Myocyte (in vitro differentiated cells): ENCODE results near the gene FAM149B1. TPM values are rescaled to one million over a fixed set of nuclear protein-coding genes. Genes with fewer than 3 reads are reported as not detected.

Source experiments
- DNase-seq: peaks from one replicate; pipeline ENCODE4 v3.0.0-alpha.2; 2012; ENCODE audit warnings: low read depth
- total RNA-seq: library from RNA; depleted of rRNA; stranded (reverse); fragments of >200 nt; gene quantifications from 2 replicates; pipeline ENCODE4 v1.2.3, GENCODE V29; 2014

FAM149B1 gene
- total RNA-seq, 1 donor from 2014 or later = 16.5 TPM

- DNase-seq = no peak
These were observed 6.4 kb downstream of the FAM149B1 start for GRCh38 chr10:73174148-73174925.

GRCh38 chr10:73182568-73182967 lies 14.6 kb downstream of the FAM149B1 start:
- no peak for DNase-seq

- DNase-seq = no peak
These were observed 15.9 kb downstream of the FAM149B1 start for GRCh38 chr10:73183667-73184281.

- no peak for DNase-seq
These were observed 18.3 kb downstream of the FAM149B1 start for GRCh38 chr10:73186266-73186665.

- DNase-seq = no peak
These were observed 22.3 kb downstream of the FAM149B1 start for GRCh38 chr10:73190188-73190587.

GRCh38 chr10:73205081-73205480 lies 37.2 kb downstream of the FAM149B1 start:
- DNase-seq = no peak

GRCh38 chr10:73205890-73206289 lies 38.0 kb downstream of the FAM149B1 start:
- DNase-seq = no peak

GRCh38 chr10:73206385-73206784 lies 38.5 kb downstream of the FAM149B1 start:
- DNase-seq = no peak

GRCh38 chr10:73207883-73208282 lies 40.0 kb downstream of the FAM149B1 start:
- no peak for DNase-seq

GRCh38 chr10:73209705-73210104 lies 41.8 kb downstream of the FAM149B1 start:
- DNase-seq = peak; percentile 39

GRCh38 chr10:73210395-73211105 lies 42.6 kb downstream of the FAM149B1 start:
- DNase-seq = no peak

GRCh38 chr10:73211106-73211811 lies 43.3 kb downstream of the FAM149B1 start:
- DNase-seq = no peak

- no peak for DNase-seq
These were observed 47.8 kb downstream of the FAM149B1 start for GRCh38 chr10:73215749-73216148.

- no peak for DNase-seq
These were observed 49.7 kb downstream of the FAM149B1 start for GRCh38 chr10:73217628-73218027.

- DNase-seq = no peak
These were observed 50.7 kb downstream of the FAM149B1 start for GRCh38 chr10:73218431-73219191.

- DNase-seq = no peak
These were observed 51.5 kb downstream of the FAM149B1 start for GRCh38 chr10:73219384-73219783.

GRCh38 chr10:73220989-73221388 lies 53.1 kb downstream of the FAM149B1 start:
- DNase-seq = no peak

- DNase-seq = no peak
These were observed 57.6 kb downstream of the FAM149B1 start for GRCh38 chr10:73225518-73225917.

GRCh38 chr10:73226663-73227062 lies 58.7 kb downstream of the FAM149B1 start:
- DNase-seq = peak; percentile 54

GRCh38 chr10:73228247-73228646 lies 60.3 kb downstream of the FAM149B1 start:
- no peak for DNase-seq

- DNase-seq = no peak
These were observed 61.6 kb downstream of the FAM149B1 start for GRCh38 chr10:73229567-73229966.
